ENCODE data around the gene MAML3. TPM values are rescaled to one million over a fixed set of nuclear protein-coding genes. Genes with fewer than 3 reads are reported as not detected.
A peak's percentile ranks its signal among the peaks of the same experiment; 100 is the strongest.

The MAML3 gene
- polyA plus RNA-seq, 1 donor (not counting 4 experiments of a cell fraction or from before 2014, with no cell fraction given), result 0.68 TPM

DNA sequence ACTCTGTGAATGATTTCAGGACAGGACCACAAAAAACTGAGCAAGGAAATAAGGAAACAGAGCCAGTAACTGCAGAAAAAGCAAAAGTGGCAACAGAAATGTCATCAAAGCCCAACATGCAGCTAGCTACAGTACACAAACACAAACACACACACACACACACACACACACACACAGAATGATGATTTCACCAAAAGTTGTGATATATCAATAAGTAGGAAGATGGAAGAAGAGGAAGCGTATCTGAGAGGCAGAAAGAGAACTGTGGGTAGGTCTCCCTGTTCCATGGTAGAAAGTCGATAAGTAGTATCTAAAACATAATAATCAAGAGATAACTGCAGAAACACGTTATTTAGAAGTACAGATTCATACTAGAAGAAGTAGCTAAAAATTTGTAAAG, 340.1 kb downstream of the MAML3 start:
- DNase-seq (ENCODE audit: low read depth, low spot score), result no peak
- no peak for TF ChIP-seq EZH2 (IDR thresholded peaks at IDR 0.05; ENCODE audit: low read length)
- TF ChIP-seq, protein P1, sequence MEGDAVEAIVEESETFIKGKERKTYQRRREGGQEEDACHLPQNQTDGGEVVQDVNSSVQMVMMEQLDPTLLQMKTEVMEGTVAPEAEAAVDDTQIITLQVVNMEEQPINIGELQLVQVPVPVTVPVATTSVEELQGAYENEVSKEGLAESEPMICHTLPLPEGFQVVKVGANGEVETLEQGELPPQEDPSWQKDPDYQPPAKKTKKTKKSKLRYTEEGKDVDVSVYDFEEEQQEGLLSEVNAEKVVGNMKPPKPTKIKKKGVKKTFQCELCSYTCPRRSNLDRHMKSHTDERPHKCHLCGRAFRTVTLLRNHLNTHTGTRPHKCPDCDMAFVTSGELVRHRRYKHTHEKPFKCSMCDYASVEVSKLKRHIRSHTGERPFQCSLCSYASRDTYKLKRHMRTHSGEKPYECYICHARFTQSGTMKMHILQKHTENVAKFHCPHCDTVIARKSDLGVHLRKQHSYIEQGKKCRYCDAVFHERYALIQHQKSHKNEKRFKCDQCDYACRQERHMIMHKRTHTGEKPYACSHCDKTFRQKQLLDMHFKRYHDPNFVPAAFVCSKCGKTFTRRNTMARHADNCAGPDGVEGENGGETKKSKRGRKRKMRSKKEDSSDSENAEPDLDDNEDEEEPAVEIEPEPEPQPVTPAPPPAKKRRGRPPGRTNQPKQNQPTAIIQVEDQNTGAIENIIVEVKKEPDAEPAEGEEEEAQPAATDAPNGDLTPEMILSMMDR (optimal IDR thresholded peaks at IDR 0.05 in 1 of 3, IDR thresholded peaks at IDR 0.05 in 1 of 3, conservative IDR thresholded peaks at IDR 0.05 in 1 of 3; ENCODE audit: extremely low read depth in 1 of 3, insufficient read depth in 2 of 3, low read length in 3 of 3), result no peak
- dilution Hi-C loops (cut with MboI; ENCODE audit: extremely low pct_ligation_motif_present, low sequenced_read_pairs), result no loop called here
- no peak overlapping the region for H2AFZ ChIP-seq (ENCODE audit: control insufficient read depth, low read length)
- H3K79me2 ChIP-seq (ENCODE audit: control insufficient read depth, insufficient read depth, low read length), result no peaks in the 10 kb centered on the region
- no peak for FAIRE-seq
- H4K20me1 ChIP-seq (ENCODE audit: control insufficient read depth, extremely low read depth, insufficient read depth, low read length), result no peaks in the 10 kb centered on the region
- H3K27me3 ChIP-seq (ENCODE audit: control insufficient read depth, extremely low read depth, insufficient read depth, low read length), result no peaks in the 10 kb centered on the region
- peak overlapping the region; percentile 35 for H3K4me2 ChIP-seq (ENCODE audit: control insufficient read depth, extremely low read depth, insufficient read depth, low read depth, low read length)
- H3K9me3 ChIP-seq (ENCODE audit: control insufficient read depth, low read depth, low read length), result no peaks in the 10 kb centered on the region
- no peak overlapping the region for H3K9ac ChIP-seq (ENCODE audit: control insufficient read depth, extremely low read depth, insufficient read depth, low read length)
- H3K9me1 ChIP-seq (ENCODE audit: control insufficient read depth, extremely low read depth, insufficient read depth, low read length), result no peaks in the 10 kb centered on the region
- H3K27ac ChIP-seq (ENCODE audit: control insufficient read depth, insufficient read depth, low read length), result no peak overlapping the region
- no peak overlapping the region for H3K4me3 ChIP-seq (ENCODE audit: control insufficient read depth in 2 of 3, extremely low read depth in 1 of 3, insufficient read depth in 2 of 3, low read depth in 1 of 3, low read length in 3 of 3)
- H3K36me3 ChIP-seq (ENCODE audit: control insufficient read depth in 2 of 2, extremely low read depth in 1 of 2, insufficient read depth in 2 of 2, low read length in 2 of 2), result no peaks in the 10 kb centered on the region
- H3K4me1 ChIP-seq (ENCODE audit: control insufficient read depth, extremely low read depth, insufficient read depth, low read length), result peaks cover 25% of the 10 kb centered on the region

DNA sequence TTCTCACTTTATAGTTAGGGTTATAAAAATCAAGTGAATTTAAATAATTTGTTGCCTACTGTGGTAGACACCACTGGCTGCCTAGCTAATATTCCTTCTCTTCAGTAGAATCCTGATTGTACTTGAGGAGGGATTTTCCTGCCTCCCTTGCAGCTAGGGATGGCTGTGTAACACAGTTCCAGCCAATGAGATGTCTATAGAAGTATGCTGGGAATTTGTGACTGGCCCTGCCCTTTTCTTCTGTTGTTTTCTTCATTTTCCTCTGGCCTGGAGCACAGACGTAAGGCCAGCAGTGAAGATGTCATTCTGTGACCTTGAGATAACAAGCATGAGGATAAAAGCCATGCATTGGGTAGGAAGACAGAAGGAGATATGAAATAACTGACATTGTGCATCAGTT, 343.3 kb downstream of the MAML3 start:
- no peak overlapping the region for H3K4me3 ChIP-seq (ENCODE audit: control insufficient read depth in 2 of 3, extremely low read depth in 1 of 3, insufficient read depth in 2 of 3, low read depth in 1 of 3, low read length in 3 of 3)
- H3K27ac ChIP-seq (ENCODE audit: control insufficient read depth, insufficient read depth, low read length), result no peak overlapping the region
- no peaks in the 10 kb centered on the region for H3K79me2 ChIP-seq (ENCODE audit: control insufficient read depth, insufficient read depth, low read length)
- no peaks in the 10 kb centered on the region for H3K9me1 ChIP-seq (ENCODE audit: control insufficient read depth, extremely low read depth, insufficient read depth, low read length)
- H3K36me3 ChIP-seq (ENCODE audit: control insufficient read depth in 2 of 2, extremely low read depth in 1 of 2, insufficient read depth in 2 of 2, low read length in 2 of 2), result no peaks in the 10 kb centered on the region
- H4K20me1 ChIP-seq (ENCODE audit: control insufficient read depth, extremely low read depth, insufficient read depth, low read length), result no peaks in the 10 kb centered on the region
- H2AFZ ChIP-seq (ENCODE audit: control insufficient read depth, low read length), result no peak overlapping the region
- no peak overlapping the region for H3K9ac ChIP-seq (ENCODE audit: control insufficient read depth, extremely low read depth, insufficient read depth, low read length)
- H3K27me3 ChIP-seq (ENCODE audit: control insufficient read depth, extremely low read depth, insufficient read depth, low read length), result no peaks in the 10 kb centered on the region
- dilution Hi-C loops (cut with MboI; ENCODE audit: extremely low pct_ligation_motif_present, low sequenced_read_pairs), result no loop called here
- no peak for DNase-seq (ENCODE audit: low read depth, low spot score)
- H3K9me3 ChIP-seq (ENCODE audit: control insufficient read depth, low read depth, low read length), result no peaks in the 10 kb centered on the region
- FAIRE-seq, result no peak
- no peak for TF ChIP-seq EZH2 (IDR thresholded peaks at IDR 0.05; ENCODE audit: low read length)
- TF ChIP-seq, protein P1 (optimal IDR thresholded peaks at IDR 0.05 in 1 of 3, IDR thresholded peaks at IDR 0.05 in 1 of 3, conservative IDR thresholded peaks at IDR 0.05 in 1 of 3; ENCODE audit: extremely low read depth in 1 of 3, insufficient read depth in 2 of 3, low read length in 3 of 3), result no peak
- peaks cover 14% of the 10 kb centered on the region for H3K4me1 ChIP-seq (ENCODE audit: control insufficient read depth, extremely low read depth, insufficient read depth, low read length)
- H3K4me2 ChIP-seq (ENCODE audit: control insufficient read depth, extremely low read depth, insufficient read depth, low read depth, low read length), result no peak overlapping the region
